ENCODE data around the gene ENKUR. TPM values are rescaled to one million over a fixed set of nuclear protein-coding genes. Genes with fewer than 3 reads are reported as not detected.

ENKUR gene, protein sequence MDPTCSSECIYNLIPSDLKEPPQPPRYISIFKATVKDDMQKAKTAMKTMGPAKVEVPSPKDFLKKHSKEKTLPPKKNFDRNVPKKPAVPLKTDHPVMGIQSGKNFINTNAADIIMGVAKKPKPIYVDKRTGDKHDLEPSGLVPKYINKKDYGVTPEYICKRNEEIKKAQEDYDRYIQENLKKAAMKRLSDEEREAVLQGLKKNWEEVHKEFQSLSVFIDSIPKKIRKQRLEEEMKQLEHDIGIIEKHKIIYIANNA
- not detected in 2 replicates for total RNA-seq (2014; rRNA removed; shearing (Covaris generic))

DNA sequence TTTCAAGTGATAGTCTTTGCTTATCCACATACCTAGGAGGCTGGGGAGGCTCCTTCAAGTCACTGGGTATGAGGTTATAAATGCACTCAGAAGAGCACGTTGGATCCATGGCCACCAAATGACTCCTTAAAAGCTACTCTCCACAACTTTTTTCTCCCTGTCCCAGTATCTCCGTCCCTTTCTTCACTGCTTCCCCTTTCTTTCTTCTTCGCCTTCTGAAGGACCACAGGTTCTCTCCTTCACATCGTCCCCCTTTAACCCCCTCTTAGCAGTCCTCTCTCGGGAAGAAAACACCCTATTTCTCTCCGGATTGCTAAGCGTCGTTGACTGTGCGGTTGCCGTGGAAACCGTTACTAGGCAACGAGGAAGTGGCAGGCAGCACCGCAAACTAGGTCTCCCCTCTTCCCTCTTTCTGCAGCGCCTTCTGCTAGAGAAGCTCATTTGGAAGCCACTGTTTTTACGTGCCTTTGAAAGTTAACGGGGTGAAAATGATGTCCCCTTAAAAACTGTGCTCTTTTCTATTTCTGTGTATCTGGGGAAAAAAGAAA, at the start of gene ENKUR:
Gene ENKUR, minus strand, starts transcription at position 331 of the 548 bp plus-strand sequence. Its CDS starts 222 bp downstream, at position 109.
- DNase-seq (ENCODE audit: low read depth) = peak; percentile 85

DNA sequence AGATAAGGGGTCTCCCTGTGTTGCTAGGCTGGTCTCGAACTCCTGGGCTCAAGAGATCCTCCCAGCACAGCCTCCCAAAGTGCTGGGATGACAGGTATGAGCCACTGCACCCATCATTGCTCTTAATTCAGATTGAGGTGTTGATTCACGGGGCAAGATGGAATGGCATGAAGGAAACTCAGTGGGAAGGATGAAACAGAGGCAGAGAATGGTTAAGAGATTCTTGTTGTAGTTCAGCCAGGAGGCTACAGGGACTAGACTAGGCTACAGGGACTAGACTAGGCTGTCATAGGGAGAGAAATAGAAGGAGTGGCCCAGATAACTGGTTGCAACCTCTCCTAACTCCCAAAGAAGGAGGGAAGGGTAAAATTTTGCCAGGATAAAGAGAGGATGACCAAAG, 48.4 kb upstream of the ENKUR start:
- no peak for DNase-seq (ENCODE audit: low read depth)

GRCh38 chr10:25063644-25064043, 47.7 kb upstream of the ENKUR start:
- no peak for DNase-seq (ENCODE audit: low read depth)

GRCh38 chr10:25063157-25063556, 47.2 kb upstream of the ENKUR start:
- no peak for DNase-seq (ENCODE audit: low read depth)

GRCh38 chr10:25061711-25062449, 45.9 kb upstream of the ENKUR start:
- peak; percentile 62 for DNase-seq (ENCODE audit: low read depth)

- no peak for DNase-seq (ENCODE audit: low read depth)
Measured at GRCh38 chr10:25061125-25061524, 45.2 kb upstream of the ENKUR start.

DNA sequence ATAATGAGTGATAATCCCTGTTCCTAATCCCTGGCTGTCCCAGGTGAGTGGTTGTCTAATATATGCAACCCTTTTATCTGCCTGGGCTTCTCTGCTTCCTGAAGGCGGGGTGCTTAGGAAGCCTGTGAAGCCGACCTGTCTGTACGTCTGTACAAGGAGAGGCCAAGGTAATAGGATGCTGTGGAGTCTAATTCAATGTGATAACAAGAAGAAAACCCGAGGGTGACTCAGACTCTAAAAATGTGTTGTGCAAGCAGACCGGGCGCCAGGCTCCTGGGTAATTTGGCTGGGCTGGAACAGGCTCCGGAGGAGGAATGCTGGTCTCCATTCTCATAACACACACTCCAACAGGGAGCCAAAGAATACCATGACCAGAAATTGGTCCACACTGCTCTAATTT, 44.0 kb upstream of the ENKUR start:
- peak; percentile 86 for DNase-seq (ENCODE audit: low read depth)

DNA sequence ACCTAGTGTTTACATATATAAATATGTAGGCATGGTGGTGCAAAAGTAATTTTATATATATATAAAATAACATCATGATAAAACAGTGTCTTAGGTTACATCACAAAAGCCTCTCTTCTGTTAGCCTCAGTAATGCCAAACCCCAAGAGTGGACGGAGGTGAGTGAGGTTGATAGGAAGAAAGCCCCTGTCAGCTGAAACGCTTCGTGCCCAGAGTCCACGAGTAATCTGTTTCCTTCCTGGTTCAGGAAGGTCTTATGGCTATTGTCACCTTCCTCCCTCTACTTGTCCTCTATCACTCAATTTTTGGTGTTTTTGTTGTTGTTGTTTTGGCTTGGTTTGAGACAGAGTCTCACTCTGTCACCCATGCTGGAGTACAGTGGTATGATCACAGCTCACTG, 41.9 kb upstream of the ENKUR start:
- no peak for DNase-seq (ENCODE audit: low read depth)

- no peak for DNase-seq (ENCODE audit: low read depth)
Measured at GRCh38 chr10:25056726-25057125, 40.8 kb upstream of the ENKUR start.

- no peak for DNase-seq (ENCODE audit: low read depth)
Measured at GRCh38 chr10:25052012-25052411, 36.1 kb upstream of the ENKUR start.

GRCh38 chr10:25050402-25050801, 34.4 kb upstream of the ENKUR start:
- no peak for DNase-seq (ENCODE audit: low read depth)

GRCh38 chr10:25049966-25050365, 34.0 kb upstream of the ENKUR start:
- DNase-seq (ENCODE audit: low read depth) = no peak

DNA sequence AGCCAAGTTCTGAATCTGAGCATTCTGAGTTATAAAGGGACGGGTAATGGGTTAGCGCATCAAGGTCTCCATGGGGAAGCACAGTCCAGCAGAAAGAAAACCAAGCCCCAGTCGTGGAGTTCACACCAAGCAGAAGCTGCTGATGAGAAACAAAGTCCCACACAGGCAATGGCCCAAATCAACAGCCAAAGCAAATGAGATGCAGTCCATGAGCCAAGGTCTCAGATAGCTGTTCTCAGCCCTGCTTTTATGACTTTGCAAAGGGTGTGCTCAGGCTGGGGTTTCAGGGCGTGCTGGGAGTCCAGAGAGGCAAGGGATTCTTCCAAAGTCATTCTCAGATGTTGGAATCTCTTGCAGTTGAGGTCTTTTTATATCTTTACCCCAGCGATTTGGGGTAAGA, 32.5 kb upstream of the ENKUR start:
- no peak for DNase-seq (ENCODE audit: low read depth)

- peak; percentile 82 for DNase-seq (ENCODE audit: low read depth)
Measured at GRCh38 chr10:25047591-25048301, 31.8 kb upstream of the ENKUR start.

GRCh38 chr10:25047088-25047487, 31.1 kb upstream of the ENKUR start:
- no peak for DNase-seq (ENCODE audit: low read depth)

GRCh38 chr10:25046641-25047040, 30.7 kb upstream of the ENKUR start:
- DNase-seq (ENCODE audit: low read depth) = no peak

GRCh38 chr10:25039531-25039930, 23.6 kb upstream of the ENKUR start:
- no peak for DNase-seq (ENCODE audit: low read depth)

- DNase-seq (ENCODE audit: low read depth) = no peak
Measured at GRCh38 chr10:25038325-25038724, 22.4 kb upstream of the ENKUR start.

- no peak for DNase-seq (ENCODE audit: low read depth)
Measured at GRCh38 chr10:25036381-25036780, 20.4 kb upstream of the ENKUR start.

- no peak for DNase-seq (ENCODE audit: low read depth)
Measured at GRCh38 chr10:25029519-25029918, 13.6 kb upstream of the ENKUR start.

GRCh38 chr10:25028711-25029110, 12.8 kb upstream of the ENKUR start:
- DNase-seq (ENCODE audit: low read depth) = no peak

GRCh38 chr10:25026463-25026862, 10.5 kb upstream of the ENKUR start:
- DNase-seq (ENCODE audit: low read depth) = peak; percentile 28
